Measurements from ENCODE around the gene GOLGA6C. TPM values are rescaled to one million over a fixed set of nuclear protein-coding genes. Genes with fewer than 3 reads are reported as not detected.

GOLGA6C gene
- total and polyA plus RNA-seq, 2 donors (not counting 1 experiment from before 2014, with no cell fraction given) = not detected

GRCh38 chr15:75230551-75231371, 27.4 kb upstream of the GOLGA6C start:
- Histone ChIP-seq H3K4me1 (ENCODE audit: control insufficient read depth, extremely low read depth, insufficient read depth, low read length) (no peaks in the 10 kb centered on the region), H3K4me3 (replicated peaks in 1 of 4; ENCODE audit: control extremely low read depth in 1 of 4, insufficient read depth in 1 of 4, low read depth in 3 of 4, low read length in 4 of 4) (no peak overlapping the region), H2AFZ (ENCODE audit: low read length) (no peak overlapping the region), H3K36me3 (ENCODE audit: control insufficient read depth, insufficient read depth, low read length) (no peaks in the 10 kb centered on the region), H4K20me1 (ENCODE audit: control insufficient read depth, extremely low read depth, insufficient read depth, low read length) (no peaks in the 10 kb centered on the region), H3K9me3 (ENCODE audit: control insufficient read depth, insufficient read depth, low read depth, low read length) (no peaks in the 10 kb centered on the region), H3K9ac (ENCODE audit: insufficient read depth, low read length) (no peak overlapping the region), H3K79me2 (ENCODE audit: control insufficient read depth, insufficient read depth, low read length) (no peaks in the 10 kb centered on the region), H3K27ac (ENCODE audit: insufficient read depth, low read length) (no peak overlapping the region), H3K27me3 (ENCODE audit: control insufficient read depth, insufficient read depth, low read length) (peaks cover 22% of the 10 kb centered on the region), H3K4me2 (ENCODE audit: extremely low read depth, insufficient read depth, low read length) (no peak overlapping the region)
- TF ChIP-seq CTCF (conservative IDR thresholded peaks at IDR 0.05 in 1 of 2, IDR thresholded peaks at IDR 0.05 in 1 of 2; ENCODE audit: low read depth in 1 of 2, low read length in 2 of 2) = no peak
- no peak for TF ChIP-seq EZH2 (IDR thresholded peaks at IDR 0.05; ENCODE audit: low read length, missing control alignments)
- DNase-seq (ENCODE audit: low read depth in 2 of 2) = no peak

GRCh38 chr15:75231836-75232235, 26.3 kb upstream of the GOLGA6C start:
- Histone ChIP-seq H3K27ac (ENCODE audit: insufficient read depth, low read length) (no peak overlapping the region), H4K20me1 (ENCODE audit: control insufficient read depth, extremely low read depth, insufficient read depth, low read length) (no peaks in the 10 kb centered on the region), H3K9me3 (ENCODE audit: control insufficient read depth, insufficient read depth, low read depth, low read length) (no peaks in the 10 kb centered on the region), H3K4me2 (ENCODE audit: extremely low read depth, insufficient read depth, low read length) (no peak overlapping the region), H3K27me3 (ENCODE audit: control insufficient read depth, insufficient read depth, low read length) (peaks cover 22% of the 10 kb centered on the region), H3K4me3 (replicated peaks in 1 of 4; ENCODE audit: control extremely low read depth in 1 of 4, insufficient read depth in 1 of 4, low read depth in 3 of 4, low read length in 4 of 4) (no peak overlapping the region), H2AFZ (ENCODE audit: low read length) (no peak overlapping the region), H3K4me1 (ENCODE audit: control insufficient read depth, extremely low read depth, insufficient read depth, low read length) (no peaks in the 10 kb centered on the region), H3K79me2 (ENCODE audit: control insufficient read depth, insufficient read depth, low read length) (no peaks in the 10 kb centered on the region), H3K36me3 (ENCODE audit: control insufficient read depth, insufficient read depth, low read length) (no peaks in the 10 kb centered on the region), H3K9ac (ENCODE audit: insufficient read depth, low read length) (no peak overlapping the region)
- DNase-seq (ENCODE audit: low read depth in 2 of 2) = no peak
- TF ChIP-seq CTCF (conservative IDR thresholded peaks at IDR 0.05 in 1 of 2, IDR thresholded peaks at IDR 0.05 in 1 of 2; ENCODE audit: low read depth in 1 of 2, low read length in 2 of 2) (no peak), EZH2 (IDR thresholded peaks at IDR 0.05; ENCODE audit: low read length, missing control alignments) (no peak)

GRCh38 chr15:75232252-75232813, 25.8 kb upstream of the GOLGA6C start:
- TF ChIP-seq CTCF (conservative IDR thresholded peaks at IDR 0.05 in 1 of 2, IDR thresholded peaks at IDR 0.05 in 1 of 2; ENCODE audit: low read depth in 1 of 2, low read length in 2 of 2) = no peak
- TF ChIP-seq EZH2 (IDR thresholded peaks at IDR 0.05; ENCODE audit: low read length, missing control alignments) = no peak
- H3K4me2 ChIP-seq (ENCODE audit: extremely low read depth, insufficient read depth, low read length) = no peak overlapping the region
- H3K4me1 ChIP-seq (ENCODE audit: control insufficient read depth, extremely low read depth, insufficient read depth, low read length) = no peaks in the 10 kb centered on the region
- H3K36me3 ChIP-seq (ENCODE audit: control insufficient read depth, insufficient read depth, low read length) = no peaks in the 10 kb centered on the region
- no peak overlapping the region for H3K4me3 ChIP-seq (replicated peaks in 1 of 4; ENCODE audit: control extremely low read depth in 1 of 4, insufficient read depth in 1 of 4, low read depth in 3 of 4, low read length in 4 of 4)
- peaks cover 22% of the 10 kb centered on the region for H3K27me3 ChIP-seq (ENCODE audit: control insufficient read depth, insufficient read depth, low read length)
- no peaks in the 10 kb centered on the region for H4K20me1 ChIP-seq (ENCODE audit: control insufficient read depth, extremely low read depth, insufficient read depth, low read length)
- H3K9ac ChIP-seq (ENCODE audit: insufficient read depth, low read length) = no peak overlapping the region
- no peak for DNase-seq (ENCODE audit: low read depth in 2 of 2)
- no peak overlapping the region for H3K27ac ChIP-seq (ENCODE audit: insufficient read depth, low read length)
- H3K79me2 ChIP-seq (ENCODE audit: control insufficient read depth, insufficient read depth, low read length) = no peaks in the 10 kb centered on the region
- H3K9me3 ChIP-seq (ENCODE audit: control insufficient read depth, insufficient read depth, low read depth, low read length) = no peaks in the 10 kb centered on the region
- no peak overlapping the region for H2AFZ ChIP-seq (ENCODE audit: low read length)

Measured in fibroblast of lung (primary cell).